ENCODE data around the gene SOS1.
A peak's percentile ranks its signal among the peaks of the same experiment; 100 is the strongest.

Gene SOS1

DNA sequence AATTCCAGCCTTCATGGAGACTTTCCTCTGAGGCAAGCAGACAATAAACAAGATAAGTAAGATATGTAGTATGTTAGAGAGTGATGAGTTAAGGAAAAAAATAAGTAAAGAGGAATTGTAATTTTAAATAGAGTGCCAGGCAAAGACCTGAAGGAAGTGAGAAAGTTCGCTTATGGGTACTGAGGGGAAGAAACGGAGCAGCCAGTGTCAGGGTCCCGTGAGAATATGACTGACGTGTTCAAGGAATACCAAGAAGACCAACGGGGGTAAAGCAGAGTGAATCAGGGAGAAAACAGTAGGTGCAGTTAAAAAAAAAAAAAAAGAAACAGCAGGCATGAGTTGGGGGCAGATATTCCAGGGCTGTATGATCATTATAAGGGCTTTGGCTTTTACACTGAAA, 186.1 kb downstream of the SOS1 start:
- FAIRE-seq (no peak), DNase-seq (ENCODE audit: low spot score) (no peak)

DNA sequence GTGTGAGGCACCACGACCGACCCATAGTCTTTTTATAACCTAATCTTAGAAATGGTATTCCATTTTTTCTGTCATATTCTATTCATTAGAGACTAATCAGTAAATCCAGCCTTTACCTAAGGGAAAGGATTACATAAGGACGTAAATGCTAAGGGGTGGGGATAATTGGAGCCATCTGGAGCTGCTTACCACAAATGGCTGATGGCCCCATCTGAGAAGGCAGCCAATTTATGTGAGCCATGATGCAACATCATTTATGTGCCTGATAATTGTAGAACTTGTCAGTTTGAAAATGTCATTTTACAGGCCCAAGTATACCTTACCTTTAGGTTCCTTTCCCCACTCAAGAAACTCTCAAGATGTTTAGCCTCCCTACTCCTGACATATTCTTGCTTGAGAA, 187.2 kb downstream of the SOS1 start:
- DNase-seq (ENCODE audit: low spot score) (no peak), FAIRE-seq (peak; percentile 63)

DNA sequence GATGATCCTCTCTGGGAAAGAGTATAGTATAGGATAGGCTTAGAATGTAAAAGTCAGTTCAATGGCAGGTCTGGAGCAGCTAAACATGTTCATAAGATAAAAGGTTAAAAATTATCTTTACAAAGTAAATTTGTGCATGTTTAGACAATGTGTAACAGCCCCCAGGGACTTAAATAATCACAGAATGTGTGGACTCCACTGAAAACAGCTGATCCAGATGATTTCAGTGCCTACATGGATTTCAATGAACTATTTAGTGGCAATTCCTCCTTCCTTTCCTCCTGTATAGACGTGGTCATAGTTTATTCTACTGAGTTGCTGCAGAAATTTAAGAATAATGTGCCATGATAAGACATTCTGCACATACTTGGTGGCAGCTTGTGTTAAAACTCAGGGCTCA, 188.3 kb downstream of the SOS1 start:
- FAIRE-seq (peak; percentile 27), DNase-seq (ENCODE audit: low spot score) (no peak)

Measured in urothelium cell line (cell line).